GM19328 (cell line): Measurements from ENCODE around the gene AGAP4.
"Not testable (repeated sequence)": the region's sequence is repeated elsewhere in the genome, so short reads cannot be mapped to it uniquely, and the experiment has no call there.

Source experiments
- ATAC-seq: cut with Tn5 transposase; IDR thresholded peaks from one replicate; pipeline ENCODE4 v1.9.1; 2021; ENCODE audit warnings: mild to moderate bottlenecking, moderate library complexity; ENCODE audit not compliant: unreplicated experiment

AGAP4 gene

GRCh38 chr10:45790694-45791426, 56.4 kb downstream of the AGAP4 start:
- not testable (repeated sequence) for ATAC-seq

- ATAC-seq, result not testable (repeated sequence)
Measured at GRCh38 chr10:45789991-45790390, 57.3 kb downstream of the AGAP4 start.

- ATAC-seq, result not testable (repeated sequence)
Measured at GRCh38 chr10:45787212-45787741, 60.0 kb downstream of the AGAP4 start.

DNA sequence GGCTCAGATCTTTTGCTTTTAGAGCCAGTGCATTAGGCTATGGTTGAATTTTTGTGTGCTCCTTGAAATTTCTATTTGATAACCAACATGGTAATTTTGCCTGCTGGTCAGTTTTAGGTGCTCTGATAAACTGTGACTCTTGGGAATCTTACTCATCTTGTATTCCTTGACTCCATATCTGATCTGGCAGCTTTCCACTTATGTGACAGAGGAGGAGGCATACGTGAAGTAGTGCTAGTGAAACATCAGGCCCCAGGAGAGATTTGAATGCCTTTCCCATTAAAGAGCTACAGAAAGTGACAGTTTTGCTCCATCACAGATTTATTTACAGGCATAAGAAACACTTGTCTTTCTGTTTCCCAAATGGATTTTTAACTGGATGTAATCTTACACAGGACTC, 61.1 kb downstream of the AGAP4 start:
- not testable (repeated sequence) for ATAC-seq
